HFFc6 (cell line): Measurements from ENCODE around the gene SEBOX. TPM values are rescaled to one million over a fixed set of nuclear protein-coding genes. Genes with fewer than 3 reads are reported as not detected.

Source experiments
- DNase-seq: peaks from one replicate; pipeline ENCODE4 v3.0.0-alpha.2; 2018
- H3K27ac Mint-ChIP-seq: 2 replicates; pipeline ENCODE4 v1.8.0; 2020; ENCODE audit warnings: mild to moderate bottlenecking, mixed read lengths
- H3K27me3 Mint-ChIP-seq: 2 replicates; pipeline ENCODE4 v1.8.0; 2021; ENCODE audit warnings: mild to moderate bottlenecking, moderate library complexity, mixed read lengths; ENCODE audit not compliant: insufficient read depth
- H3K36me3 Mint-ChIP-seq: 2 replicates; pipeline ENCODE4 v1.8.0; 2021; ENCODE audit warnings: low read depth, mixed read lengths
- H3K4me1 Mint-ChIP-seq: 2 replicates; pipeline ENCODE4 v1.8.0; 2020; ENCODE audit warnings: low read depth, mixed read lengths
- H3K4me3 Mint-ChIP-seq: 2 replicates; pipeline ENCODE4 v1.8.0; 2020; ENCODE audit warnings: mild to moderate bottlenecking, moderate library complexity, mixed read lengths
- H3K9me3 Mint-ChIP-seq: 2 replicates; pipeline ENCODE4 v1.8.0; 2020; ENCODE audit warnings: mild to moderate bottlenecking, mixed read lengths
- CTCF ChIP-seq: fragments of 200-600 bp; sonication (generic); IDR thresholded peaks from 2 replicates; pipeline ENCODE4 v1.5.0; 2021; ENCODE audit warnings: antibody characterized with exemption, mild to moderate bottlenecking
- total RNA-seq, 6 experiments: library from RNA; stranded (reverse); fragmentation: NEBNext Ultra II Directional; extraction: Animal tissue kit (Norgen Biotek cat#: 25700); gene quantifications; 2 replicates in 1 of 6; 3 replicates in 5 of 6; pipeline ENCODE4 v1.2.3, GENCODE V29; 2021

The SEBOX gene
- total RNA-seq, 6 experiments from 2014 or later, result not detected

DNA sequence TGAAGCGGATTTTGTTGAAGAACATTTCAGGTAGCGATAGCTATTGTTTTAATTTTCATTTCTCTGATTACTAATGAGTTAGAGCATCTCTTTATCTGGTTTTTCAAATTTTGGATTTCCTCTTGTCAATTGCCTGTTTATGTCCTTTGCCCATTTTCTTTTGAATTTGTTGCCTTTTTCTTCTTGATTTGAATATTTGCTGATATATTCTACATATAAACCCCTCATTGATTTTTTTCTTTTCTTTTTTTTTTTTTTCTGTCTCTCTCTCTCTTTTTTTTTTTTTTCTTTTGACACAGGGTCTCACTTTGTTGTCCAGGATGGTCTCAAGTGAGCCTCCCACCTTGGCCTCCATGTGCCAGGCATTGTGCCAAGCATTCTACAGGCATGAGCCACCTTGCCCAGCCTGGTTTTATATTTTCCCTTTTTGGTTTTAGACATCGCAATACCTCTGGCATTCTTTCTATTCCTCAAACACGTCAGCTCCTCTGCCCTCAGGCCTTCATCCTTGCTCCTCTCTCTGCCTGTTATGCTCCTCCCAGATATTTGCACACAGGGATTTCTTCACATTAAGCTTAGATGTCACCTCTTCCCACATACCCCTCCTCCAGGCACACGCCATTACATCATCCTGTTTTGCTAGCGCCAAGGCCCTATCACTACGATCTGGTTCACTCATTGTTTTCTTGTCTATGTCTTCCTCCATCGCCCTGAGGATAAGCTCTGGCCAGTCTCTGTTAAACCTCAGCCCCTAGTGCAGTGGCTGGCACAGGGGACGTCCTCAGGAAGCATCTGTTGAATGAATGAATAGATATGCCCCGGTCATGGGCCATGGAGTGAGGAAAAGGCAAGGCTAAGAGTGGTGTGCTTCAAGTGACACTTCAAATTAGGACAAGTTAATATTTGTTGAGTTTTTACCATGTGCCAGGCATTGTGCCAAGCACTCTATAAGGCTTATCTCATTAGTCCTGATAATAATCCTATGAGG is 15.1 kb upstream of the SEBOX start:
- H3K27ac Mint-ChIP-seq, result peak overlapping the region; percentile 84
- H3K27me3 Mint-ChIP-seq, result no peaks in the 10 kb centered on the region; the same call in 1 of the 2 replicates
- peaks cover 11% of the 10 kb centered on the region for H3K36me3 Mint-ChIP-seq
- H3K4me3 Mint-ChIP-seq, result no peak overlapping the region; the same call in 1 of the 2 replicates
- DNase-seq, result peak; percentile 95
- no peaks in the 10 kb centered on the region for H3K9me3 Mint-ChIP-seq
- peaks cover 14% of the 10 kb centered on the region for H3K4me1 Mint-ChIP-seq
- TF ChIP-seq CTCF, result no peak

DNA sequence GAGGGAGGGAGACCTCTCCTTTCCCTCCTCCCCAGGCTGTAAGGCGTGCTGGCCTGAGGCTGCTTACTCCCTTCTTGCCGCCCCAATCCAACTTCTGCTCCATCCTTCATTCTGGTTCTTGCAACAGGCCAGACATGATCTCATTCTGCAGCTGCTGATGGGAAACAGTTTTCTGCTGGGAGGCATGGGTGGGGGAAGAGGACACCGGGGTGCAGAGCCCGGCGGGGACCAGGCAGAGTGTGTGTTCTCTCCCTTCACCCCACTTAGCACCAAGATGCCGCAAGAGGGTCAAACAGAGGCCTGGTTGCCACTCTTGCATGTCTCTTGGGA is 7.9 kb upstream of the SEBOX start:
- Mint-ChIP-seq H3K27me3 (no peaks in the 10 kb centered on the region; the same call in 1 of the 2 replicates), H3K4me3 (peak overlapping the region; percentile 87), H3K4me1 (peaks cover 35% of the 10 kb centered on the region), H3K27ac (peak overlapping the region; percentile 31; the same call in 1 of the 2 replicates), H3K36me3 (peaks cover 8% of the 10 kb centered on the region), H3K9me3 (no peaks in the 10 kb centered on the region)
- TF ChIP-seq CTCF, result no peak
- DNase-seq, result no peak

DNA sequence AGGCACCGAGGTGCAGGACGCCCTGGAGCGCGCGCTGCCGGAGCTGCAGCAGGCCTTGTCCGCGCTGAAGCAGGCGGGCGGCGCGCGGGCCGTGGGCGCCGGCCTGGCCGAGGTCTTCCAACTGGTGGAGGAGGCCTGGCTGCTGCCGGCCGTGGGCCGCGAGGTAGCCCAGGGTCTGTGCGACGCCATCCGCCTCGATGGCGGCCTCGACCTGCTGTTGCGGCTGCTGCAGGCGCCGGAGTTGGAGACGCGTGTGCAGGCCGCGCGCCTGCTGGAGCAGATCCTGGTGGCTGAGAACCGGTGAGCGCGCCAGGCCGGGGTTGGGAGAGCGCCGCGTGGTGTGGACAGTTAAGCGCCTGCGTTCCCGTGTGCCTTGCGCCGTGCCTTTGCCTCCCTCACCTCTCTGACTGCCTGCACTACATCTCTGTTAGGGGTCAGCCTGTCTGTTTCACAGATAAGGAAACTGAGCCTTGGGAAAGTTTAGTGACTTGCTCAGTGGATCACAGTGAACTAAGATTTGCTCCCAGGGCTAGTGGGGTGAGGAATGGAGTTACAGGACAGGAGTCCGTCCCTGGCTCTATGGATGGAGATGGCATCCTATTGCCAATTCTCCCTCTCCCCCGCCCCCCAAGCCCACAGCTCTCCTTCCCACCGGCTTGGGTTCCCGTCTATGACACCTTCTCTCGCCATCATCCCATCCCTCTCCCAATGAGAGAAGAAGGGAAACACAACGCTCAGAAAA is 7.4 kb upstream of the SEBOX start:
- H3K9me3 Mint-ChIP-seq, result no peaks in the 10 kb centered on the region
- peak overlapping the region; percentile 87 for H3K4me3 Mint-ChIP-seq
- peaks cover 35% of the 10 kb centered on the region for H3K4me1 Mint-ChIP-seq
- peaks cover 8% of the 10 kb centered on the region; the same call in 1 of the 2 replicates for H3K36me3 Mint-ChIP-seq
- H3K27ac Mint-ChIP-seq, result peak overlapping the region; percentile 31; the same call in 1 of the 2 replicates
- no peaks in the 10 kb centered on the region; the same call in 1 of the 2 replicates for H3K27me3 Mint-ChIP-seq
- no peak for TF ChIP-seq CTCF
- DNase-seq, result no peak

DNA sequence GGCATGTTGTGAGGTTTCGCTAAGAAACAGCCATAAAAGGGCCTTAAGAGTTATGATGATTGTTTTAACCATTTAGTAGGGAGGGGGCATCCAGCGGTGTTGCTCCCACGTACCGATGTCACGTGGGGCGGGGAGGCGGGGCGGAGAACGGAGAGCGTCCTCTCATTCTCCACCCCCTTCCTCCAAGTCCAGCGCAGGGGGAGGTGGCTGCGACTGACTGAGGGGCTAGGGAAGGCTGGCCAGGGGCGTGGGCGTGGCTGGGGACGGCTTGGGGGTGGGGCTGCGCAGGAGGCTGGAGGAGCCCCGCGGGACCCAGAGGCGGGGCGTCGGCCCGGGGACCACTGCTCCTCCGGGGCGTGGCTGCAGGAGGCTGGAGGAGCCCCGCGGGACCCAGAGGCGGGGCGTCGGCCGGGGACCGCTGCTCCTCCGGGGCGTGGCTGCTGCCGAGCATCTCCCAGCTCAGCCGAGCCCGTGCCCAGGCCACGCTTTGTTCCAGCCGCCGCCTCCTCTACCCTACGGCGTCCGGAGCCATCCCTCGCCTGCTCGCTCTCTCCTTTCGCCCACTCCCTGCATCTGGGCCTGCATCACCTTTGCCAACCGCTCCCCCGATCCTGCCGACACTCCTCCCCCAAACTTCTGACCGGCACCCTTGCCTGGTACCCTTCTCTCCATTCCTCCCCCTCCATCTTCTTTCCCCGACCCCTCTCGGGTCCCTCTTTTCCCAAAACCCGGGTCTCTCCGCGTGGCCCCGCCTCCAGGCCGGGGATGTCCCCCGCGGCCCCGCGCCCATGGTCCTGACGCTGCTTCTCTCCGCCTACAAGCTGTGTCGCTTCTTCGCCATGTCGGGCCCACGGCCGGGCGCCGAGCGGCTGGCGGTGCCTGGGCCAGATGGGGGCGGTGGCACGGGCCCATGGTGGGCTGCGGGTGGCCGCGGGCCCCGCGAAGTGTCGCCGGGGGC is 6.5 kb upstream of the SEBOX start, which contains the start of gene SARM1:
SARM1 (plus strand) TSS at position 450 of the 958 bp plus-strand sequence; CDS start at position 789, 339 bp downstream.
- H3K36me3 Mint-ChIP-seq, result peaks cover 8% of the 10 kb centered on the region; the same call in 1 of the 2 replicates
- TF ChIP-seq CTCF, result no peak
- peak within 1 kb of the TSS; percentile 87 for H3K4me3 Mint-ChIP-seq
- peaks cover 35% of the 10 kb centered on the region for H3K4me1 Mint-ChIP-seq
- no peaks in the 10 kb centered on the region for H3K9me3 Mint-ChIP-seq
- peak within 1 kb of the TSS; percentile 75 for H3K27ac Mint-ChIP-seq
- DNase-seq, result peak; percentile 77
- no peaks in the 10 kb centered on the region; the same call in 1 of the 2 replicates for H3K27me3 Mint-ChIP-seq
